ENCODE results near the gene EXOSC7.

EXOSC7 gene

DNA sequence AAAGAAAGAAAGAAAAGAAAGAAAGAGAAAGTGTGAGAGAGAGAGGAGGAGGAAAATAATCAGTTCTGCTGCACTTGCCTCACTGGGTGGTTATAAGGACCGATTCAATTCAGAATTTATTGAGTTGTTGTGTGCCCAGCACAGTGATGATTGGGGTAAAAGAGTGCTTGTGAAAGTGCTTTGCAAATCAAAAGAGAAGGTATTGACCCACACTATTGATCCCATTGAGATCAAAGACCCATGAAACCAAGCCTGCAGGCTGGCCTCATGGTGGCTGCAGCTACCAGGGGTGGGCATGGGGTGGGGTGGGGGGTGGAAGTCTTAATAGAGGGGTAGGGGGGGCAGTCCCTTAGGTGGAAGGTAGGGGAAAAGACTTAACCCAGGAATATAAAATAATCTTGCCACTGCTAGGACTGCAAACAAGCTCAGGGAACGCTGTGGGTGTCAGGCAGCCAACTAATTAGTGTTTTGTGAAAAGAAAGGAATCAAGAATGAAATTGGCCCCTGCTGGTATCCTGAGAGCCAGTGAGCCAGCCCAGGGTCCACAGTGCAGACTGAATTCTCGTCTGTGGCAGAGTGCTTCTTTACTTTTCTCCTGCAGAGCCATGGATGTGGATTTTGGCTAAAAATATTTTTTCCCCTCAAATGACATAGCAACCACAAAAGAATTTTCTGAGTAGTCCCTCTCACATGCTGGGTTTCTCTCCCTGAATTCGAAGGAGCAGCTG lies 84.3 kb downstream of the EXOSC7 start:
- TF ChIP-seq, protein P1, sequence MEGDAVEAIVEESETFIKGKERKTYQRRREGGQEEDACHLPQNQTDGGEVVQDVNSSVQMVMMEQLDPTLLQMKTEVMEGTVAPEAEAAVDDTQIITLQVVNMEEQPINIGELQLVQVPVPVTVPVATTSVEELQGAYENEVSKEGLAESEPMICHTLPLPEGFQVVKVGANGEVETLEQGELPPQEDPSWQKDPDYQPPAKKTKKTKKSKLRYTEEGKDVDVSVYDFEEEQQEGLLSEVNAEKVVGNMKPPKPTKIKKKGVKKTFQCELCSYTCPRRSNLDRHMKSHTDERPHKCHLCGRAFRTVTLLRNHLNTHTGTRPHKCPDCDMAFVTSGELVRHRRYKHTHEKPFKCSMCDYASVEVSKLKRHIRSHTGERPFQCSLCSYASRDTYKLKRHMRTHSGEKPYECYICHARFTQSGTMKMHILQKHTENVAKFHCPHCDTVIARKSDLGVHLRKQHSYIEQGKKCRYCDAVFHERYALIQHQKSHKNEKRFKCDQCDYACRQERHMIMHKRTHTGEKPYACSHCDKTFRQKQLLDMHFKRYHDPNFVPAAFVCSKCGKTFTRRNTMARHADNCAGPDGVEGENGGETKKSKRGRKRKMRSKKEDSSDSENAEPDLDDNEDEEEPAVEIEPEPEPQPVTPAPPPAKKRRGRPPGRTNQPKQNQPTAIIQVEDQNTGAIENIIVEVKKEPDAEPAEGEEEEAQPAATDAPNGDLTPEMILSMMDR (IDR thresholded peaks at IDR 0.05; ENCODE audit: low read depth, low read length) = no peak
- in situ Hi-C loops (cut with HindIII; ENCODE audit: low sequenced_read_pairs) = no loop called here

More for the DNA sequence above, 84.3 kb downstream of the EXOSC7 start:
- no peak overlapping the region for H3K4me3 ChIP-seq (ENCODE audit: low read depth, low read length)
- no peak for DNase-seq (ENCODE audit: low read depth, low spot score)
